Fibroblast of lung (primary cell): Measurements from ENCODE around the gene FER.

ENCODE experiments used
- CTCF ChIP-seq, 2 donors: IDR thresholded peaks in 1 of 2; conservative IDR thresholded peaks in 1 of 2; 1 replicate in 1 of 2; 2 replicates in 1 of 2; pipeline ENCODE4 v1.5.1; 2011 to 2012; ENCODE audit warnings: low read length in 2 of 2, control low read depth in 1 of 2, inconsistent platforms in 1 of 2, low read depth in 1 of 2, mild to moderate bottlenecking in 1 of 2
- EZH2 ChIP-seq: IDR thresholded peaks from 2 replicates; pipeline ENCODE4 v1.5.1; 2012; ENCODE audit warnings: low read length, control low read depth, mild to moderate bottlenecking; ENCODE audit errors: missing control alignments

GRCh38 chr5:108950276-108950675 is 202.6 kb downstream of the FER start:
- no peak for TF ChIP-seq CTCF (conservative IDR thresholded peaks at IDR 0.05 in 1 of 2, IDR thresholded peaks at IDR 0.05 in 1 of 2; ENCODE audit: low read depth in 1 of 2, low read length in 2 of 2)
- TF ChIP-seq EZH2: no peak
